Central memory CD4-positive, alpha-beta T cell (primary cell): ENCODE results near the gene TCAIM.
A peak's percentile ranks its signal among the peaks of the same experiment; 100 is the strongest.
"Not testable (repeated sequence)": the region's sequence is repeated elsewhere in the genome, so short reads cannot be mapped to it uniquely, and the experiment has no call there.

ENCODE experiments used
- DNase-seq: peaks from one replicate; pipeline ENCODE4 v3.0.0; 2022

TCAIM gene

GRCh38 chr3:44416031-44417030 is 77.8 kb downstream of the TCAIM start:
- no peak for DNase-seq

- DNase-seq = not testable (repeated sequence)
These were observed 79.6 kb downstream of the TCAIM start for GRCh38 chr3:44418118-44418517.

GRCh38 chr3:44418549-44418948 is 80.0 kb downstream of the TCAIM start:
- DNase-seq = no peak

GRCh38 chr3:44419116-44419922 is 80.8 kb downstream of the TCAIM start:
- no peak for DNase-seq

GRCh38 chr3:44419923-44420650 is 81.5 kb downstream of the TCAIM start:
- DNase-seq = no peak

GRCh38 chr3:44420676-44421075 is 82.1 kb downstream of the TCAIM start:
- DNase-seq = no peak

- DNase-seq = no peak
These were observed 82.7 kb downstream of the TCAIM start for GRCh38 chr3:44421280-44421679.

- DNase-seq = no peak
These were observed 86.2 kb downstream of the TCAIM start for GRCh38 chr3:44424758-44425157.

GRCh38 chr3:44427683-44428082 is 89.1 kb downstream of the TCAIM start:
- no peak for DNase-seq

GRCh38 chr3:44428910-44429309 is 90.3 kb downstream of the TCAIM start:
- DNase-seq = no peak

- DNase-seq = no peak
These were observed 90.9 kb downstream of the TCAIM start for GRCh38 chr3:44429459-44429858.

GRCh38 chr3:44430466-44430865 is 91.9 kb downstream of the TCAIM start:
- DNase-seq = no peak

- DNase-seq = no peak
These were observed 96.4 kb downstream of the TCAIM start for GRCh38 chr3:44434834-44435510.

- no peak for DNase-seq
These were observed 97.6 kb downstream of the TCAIM start for GRCh38 chr3:44436181-44436580.

GRCh38 chr3:44437800-44438199 is 99.2 kb downstream of the TCAIM start:
- no peak for DNase-seq

- DNase-seq = peak; percentile 82
These were observed 101.1 kb downstream of the TCAIM start for GRCh38 chr3:44439499-44440295.

- DNase-seq = no peak
These were observed 104.2 kb downstream of the TCAIM start for GRCh38 chr3:44442596-44443309.

GRCh38 chr3:44444437-44444836 is 105.9 kb downstream of the TCAIM start:
- DNase-seq = no peak

- no peak for DNase-seq
These were observed 106.5 kb downstream of the TCAIM start for GRCh38 chr3:44444896-44445691.

GRCh38 chr3:44445786-44446185 is 107.2 kb downstream of the TCAIM start:
- no peak for DNase-seq
